Activated CD4-positive, alpha-beta T cell treated with anti-CD3 and anti-CD28 coated beads, Interleukin-2, amount 10 ng/mL, durations not matched to agents 7 days and 5 days (primary cell): Measurements from ENCODE around the gene ACADL. TPM values are rescaled to one million over a fixed set of nuclear protein-coding genes. Genes with fewer than 3 reads are reported as not detected.
A peak's percentile ranks its signal among the peaks of the same experiment; 100 is the strongest.
"Not testable (repeated sequence)": the region's sequence is repeated elsewhere in the genome, so short reads cannot be mapped to it uniquely, and the experiment has no call there.

Experiments
- CTCF ChIA-PET: fragments of 350-600 bp; sonication (Branson Sonifier 250); formaldehyde crosslinking; loops from one replicate; lab custom pipeline; 2021; ENCODE audit warnings: antibody characterized with exemption; lab: Charles Lee
- POLR2A ChIA-PET: fragments of 350-600 bp; sonication (Branson Sonifier 250); formaldehyde crosslinking; loops from one replicate; lab custom pipeline; 2021; ENCODE audit warnings: antibody characterized with exemption; lab: Charles Lee
- DNase-seq: peaks from one replicate; pipeline ENCODE4 v3.0.0-alpha.2; 2020
- H3K27ac Mint-ChIP-seq: one replicate; pipeline ENCODE4 v1.8.0; 2021; ENCODE audit warnings: mild to moderate bottlenecking, moderate library complexity, mixed read lengths
- H3K27me3 Mint-ChIP-seq: one replicate; pipeline ENCODE4 v1.8.0; 2021; ENCODE audit warnings: mixed read lengths
- H3K36me3 Mint-ChIP-seq: one replicate; pipeline ENCODE4 v1.8.0; 2021; ENCODE audit warnings: low read depth, mixed read lengths
- H3K4me1 Mint-ChIP-seq: one replicate; pipeline ENCODE4 v1.8.0; 2021; ENCODE audit warnings: mixed read lengths
- H3K4me3 Mint-ChIP-seq: one replicate; pipeline ENCODE4 v1.8.0; 2021; ENCODE audit warnings: mild to moderate bottlenecking, moderate library complexity, mixed read lengths
- H3K9me3 Mint-ChIP-seq: one replicate; pipeline ENCODE4 v1.8.0; 2021; ENCODE audit warnings: mixed read lengths
- total RNA-seq, 2 experiments: library from RNA; stranded (reverse); gene quantifications; one replicate each; pipeline ENCODE4 v1.2.3, GENCODE V29; 2021

ACADL gene
- total RNA-seq, 2 experiments from 2014 or later: not detected

DNA sequence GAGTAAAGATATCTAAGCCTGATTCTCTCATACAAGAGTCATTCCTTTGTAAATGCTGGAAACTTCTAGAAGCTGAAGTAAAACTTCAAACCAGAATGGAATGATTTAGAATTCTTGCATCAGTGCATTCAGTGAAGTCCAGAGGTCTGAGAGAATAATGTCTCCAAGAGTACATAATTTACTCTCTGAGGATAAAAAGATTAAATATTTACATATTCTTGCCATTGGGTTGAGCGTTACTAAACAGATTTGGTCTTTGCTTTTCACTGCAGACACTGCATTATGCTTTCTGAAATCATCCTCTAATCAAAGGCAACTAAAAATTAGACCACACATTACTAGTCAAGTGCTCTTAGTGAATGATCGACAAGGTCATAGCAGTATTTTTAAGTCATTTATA is 27.5 kb downstream of the ACADL start:
- no peak overlapping the region for H3K27ac Mint-ChIP-seq
- no peak for DNase-seq
- H3K9me3 Mint-ChIP-seq: no peaks in the 10 kb centered on the region
- H3K4me1 Mint-ChIP-seq: peaks cover 2% of the 10 kb centered on the region
- POLR2A ChIA-PET: no interaction called here
- no peak overlapping the region for H3K4me3 Mint-ChIP-seq
- H3K36me3 Mint-ChIP-seq: no peaks in the 10 kb centered on the region
- H3K27me3 Mint-ChIP-seq: peaks cover 16% of the 10 kb centered on the region
- CTCF ChIA-PET: no interaction called here

DNA sequence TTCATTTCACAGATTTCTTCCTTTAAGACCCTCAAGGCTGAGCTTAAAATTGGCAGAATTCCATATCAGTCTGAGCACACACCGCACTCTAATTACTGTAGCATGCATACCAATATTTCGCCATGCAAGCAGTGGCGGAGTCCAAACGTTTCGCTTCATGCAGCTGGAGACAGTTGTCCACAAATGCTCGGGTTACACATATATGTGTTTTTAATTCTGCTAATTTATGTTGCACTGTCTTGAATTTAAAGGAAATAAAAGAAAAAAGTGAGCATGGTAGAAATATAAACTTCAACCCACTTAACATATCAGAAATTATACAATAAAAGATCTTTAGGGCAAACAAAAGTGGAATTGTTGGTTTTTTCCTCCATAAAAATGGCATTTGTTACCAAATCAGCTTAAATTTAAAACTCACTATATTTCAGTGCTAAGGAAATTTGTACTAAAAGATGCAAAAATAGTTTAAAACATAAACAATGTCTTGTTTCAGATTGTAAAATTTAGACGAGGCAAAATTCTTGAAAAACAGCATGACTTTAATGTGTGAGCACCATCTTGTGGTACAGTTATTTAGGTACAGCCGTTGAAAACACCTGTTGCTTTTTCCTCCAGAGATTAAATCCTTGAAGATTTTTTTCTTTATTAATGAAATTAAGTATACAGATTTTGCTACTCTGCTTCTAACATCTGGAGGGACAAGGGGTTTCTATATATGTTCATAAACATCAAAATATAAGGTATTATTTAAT is 30.0 kb downstream of the ACADL start:
- H3K4me3 Mint-ChIP-seq: no peak overlapping the region
- ChIA-PET POLR2A (no interaction called here), CTCF (interaction anchor here (0.6 to 1.2 kb wide), 3 partner anchors 9 to 218 kb away, joined by 3 to 6 read pairs (median 3); no protein-coding TSS in a partner anchor)

DNA sequence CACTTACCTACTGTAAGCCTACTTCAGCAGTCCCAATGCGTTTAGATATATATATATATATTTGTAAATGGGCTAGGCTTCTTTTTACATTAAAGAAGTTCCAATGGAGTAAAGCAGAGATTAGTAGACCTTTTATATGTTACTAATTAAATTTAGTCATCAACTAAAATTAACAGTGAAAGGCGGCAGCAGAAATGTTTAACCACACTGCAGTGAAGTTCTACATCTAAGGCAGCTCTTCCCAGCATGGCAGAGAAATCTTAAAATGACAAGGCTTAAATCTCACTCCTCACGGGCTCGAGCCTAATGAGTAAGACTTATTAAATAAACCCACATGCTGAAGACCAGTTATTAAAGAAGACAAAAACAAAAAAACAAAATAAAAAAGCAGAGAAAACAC is 34.9 kb downstream of the ACADL start:
- no peak overlapping the region for H3K27ac Mint-ChIP-seq
- peaks cover 14% of the 10 kb centered on the region for H3K27me3 Mint-ChIP-seq
- CTCF ChIA-PET: no interaction called here
- no peak overlapping the region for H3K4me3 Mint-ChIP-seq
- POLR2A ChIA-PET: no interaction called here
- DNase-seq: no peak
- no peaks in the 10 kb centered on the region for H3K4me1 Mint-ChIP-seq
- no peaks in the 10 kb centered on the region for H3K36me3 Mint-ChIP-seq
- peaks cover 10% of the 10 kb centered on the region for H3K9me3 Mint-ChIP-seq

More for the DNA sequence above, 30.0 kb downstream of the ACADL start:
- Mint-ChIP-seq H3K4me1 (peaks cover 2% of the 10 kb centered on the region), H3K27ac (no peak overlapping the region), H3K9me3 (no peaks in the 10 kb centered on the region), H3K27me3 (peaks cover 15% of the 10 kb centered on the region), H3K36me3 (no peaks in the 10 kb centered on the region)
- DNase-seq: peak; percentile 24

DNA sequence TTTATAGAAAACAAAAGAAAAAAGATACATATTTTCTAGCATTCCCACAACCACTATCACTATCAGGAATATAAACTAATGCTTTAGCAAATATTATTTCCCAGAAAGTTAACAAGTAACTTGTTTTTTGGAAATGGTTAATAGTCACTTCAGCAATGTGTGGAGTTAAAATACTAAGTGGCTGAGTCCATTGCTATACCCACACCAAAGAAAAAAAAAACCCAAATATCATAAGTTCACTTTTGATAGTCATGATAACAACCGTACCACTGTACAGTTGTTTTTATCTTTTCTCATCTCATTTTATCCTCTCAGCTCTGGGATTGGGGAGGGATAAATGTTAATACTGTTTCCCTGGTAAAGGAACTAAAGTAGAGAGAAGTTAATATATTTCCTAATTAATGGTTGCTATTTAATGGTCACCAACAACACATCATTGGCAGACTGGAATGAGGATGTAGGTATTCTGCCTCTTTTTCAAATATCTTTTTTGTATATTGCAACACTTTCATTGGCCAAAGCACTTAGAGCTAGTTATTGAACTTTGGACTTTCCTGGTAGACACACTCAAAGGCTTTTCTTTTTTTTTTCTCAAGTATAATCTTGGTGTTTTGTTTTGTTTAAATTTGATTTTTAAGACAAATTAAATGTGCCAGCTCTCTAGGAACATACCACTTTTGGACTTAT is 35.7 kb downstream of the ACADL start:
- peaks cover 5% of the 10 kb centered on the region for H3K36me3 Mint-ChIP-seq
- DNase-seq: no peak
- no peak overlapping the region for H3K4me3 Mint-ChIP-seq
- ChIA-PET CTCF (no interaction called here), POLR2A (no interaction called here)
- H3K4me1 Mint-ChIP-seq: no peaks in the 10 kb centered on the region
- H3K9me3 Mint-ChIP-seq: peaks cover 15% of the 10 kb centered on the region
- no peak overlapping the region for H3K27ac Mint-ChIP-seq
- H3K27me3 Mint-ChIP-seq: peaks cover 17% of the 10 kb centered on the region

DNA sequence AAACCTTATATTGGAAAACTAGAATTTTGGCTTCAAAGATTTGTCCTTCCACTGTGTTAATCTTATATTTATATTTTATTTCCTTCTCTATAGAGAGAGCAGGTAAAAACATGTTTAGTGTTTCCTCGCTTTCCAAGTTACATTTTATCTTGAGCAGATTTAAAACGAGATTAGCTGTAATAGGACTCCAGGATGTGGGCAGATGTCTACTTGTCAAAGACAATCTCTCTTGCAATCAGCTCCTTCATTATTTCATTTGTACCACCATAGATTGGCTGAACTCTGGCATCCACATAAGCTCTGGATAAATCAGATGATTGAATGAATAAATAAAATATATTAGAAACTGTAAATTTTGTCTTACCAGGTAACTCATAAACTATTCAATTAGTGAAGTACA is 36.5 kb downstream of the ACADL start:
- no peak for DNase-seq
- H3K27ac Mint-ChIP-seq: no peak overlapping the region
- ChIA-PET CTCF (no interaction called here), POLR2A (no interaction called here)
- peaks cover 23% of the 10 kb centered on the region for H3K9me3 Mint-ChIP-seq
- H3K4me3 Mint-ChIP-seq: no peak overlapping the region
- peaks cover 13% of the 10 kb centered on the region for H3K27me3 Mint-ChIP-seq
- peaks cover 12% of the 10 kb centered on the region for H3K36me3 Mint-ChIP-seq
- peaks cover 4% of the 10 kb centered on the region for H3K4me1 Mint-ChIP-seq

DNA sequence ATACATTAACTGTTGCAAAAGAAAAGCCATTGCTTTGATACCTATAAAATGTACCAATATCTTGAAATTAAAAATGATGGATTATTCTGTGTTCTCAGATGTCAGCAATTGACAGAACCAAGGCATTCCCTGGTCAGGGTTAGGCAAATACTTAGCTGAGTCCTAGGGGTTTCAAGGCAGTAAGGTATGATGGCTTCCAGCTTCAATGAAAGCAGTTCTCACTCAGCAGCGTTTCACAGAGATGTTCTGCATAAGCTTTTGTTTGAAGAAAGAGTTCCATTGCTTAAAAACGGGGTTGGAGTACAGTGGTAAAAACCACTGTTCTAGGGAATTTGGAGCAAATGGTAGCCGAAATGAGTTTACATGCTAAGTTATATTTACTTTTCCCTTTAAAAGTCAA is 37.1 kb downstream of the ACADL start:
- peaks cover 11% of the 10 kb centered on the region for H3K27me3 Mint-ChIP-seq
- peaks cover 29% of the 10 kb centered on the region for H3K9me3 Mint-ChIP-seq
- no peak for DNase-seq
- ChIA-PET POLR2A (no interaction called here), CTCF (no interaction called here)
- no peak overlapping the region for H3K4me3 Mint-ChIP-seq
- peaks cover 4% of the 10 kb centered on the region for H3K4me1 Mint-ChIP-seq
- H3K36me3 Mint-ChIP-seq: peaks cover 13% of the 10 kb centered on the region
- H3K27ac Mint-ChIP-seq: no peak overlapping the region

DNA sequence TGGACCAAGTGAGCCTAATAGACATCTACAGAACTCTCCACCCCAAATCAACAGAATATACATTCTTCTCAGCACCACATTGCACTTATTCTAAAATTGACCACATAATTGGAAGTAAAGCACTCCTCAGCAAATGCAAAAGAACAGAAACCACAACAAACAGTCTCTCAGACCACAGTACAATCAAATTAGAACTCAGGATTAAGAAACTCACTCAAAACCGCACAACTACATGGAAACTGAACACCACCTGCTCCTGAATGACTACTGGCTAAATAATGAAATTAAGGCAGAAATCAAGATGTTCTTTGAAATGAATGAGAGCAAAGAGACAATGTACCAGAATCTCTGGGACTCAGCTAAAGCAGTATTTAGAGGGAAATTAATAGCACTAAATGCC is 41.3 kb downstream of the ACADL start:
- peaks cover 12% of the 10 kb centered on the region for H3K27me3 Mint-ChIP-seq
- H3K36me3 Mint-ChIP-seq: peaks cover 16% of the 10 kb centered on the region
- H3K4me3 Mint-ChIP-seq, DNase-seq, CTCF ChIA-PET, POLR2A ChIA-PET, H3K27ac Mint-ChIP-seq: not testable (repeated sequence)
- peaks cover 18% of the 10 kb centered on the region for H3K4me1 Mint-ChIP-seq
- peaks cover 37% of the 10 kb centered on the region for H3K9me3 Mint-ChIP-seq

DNA sequence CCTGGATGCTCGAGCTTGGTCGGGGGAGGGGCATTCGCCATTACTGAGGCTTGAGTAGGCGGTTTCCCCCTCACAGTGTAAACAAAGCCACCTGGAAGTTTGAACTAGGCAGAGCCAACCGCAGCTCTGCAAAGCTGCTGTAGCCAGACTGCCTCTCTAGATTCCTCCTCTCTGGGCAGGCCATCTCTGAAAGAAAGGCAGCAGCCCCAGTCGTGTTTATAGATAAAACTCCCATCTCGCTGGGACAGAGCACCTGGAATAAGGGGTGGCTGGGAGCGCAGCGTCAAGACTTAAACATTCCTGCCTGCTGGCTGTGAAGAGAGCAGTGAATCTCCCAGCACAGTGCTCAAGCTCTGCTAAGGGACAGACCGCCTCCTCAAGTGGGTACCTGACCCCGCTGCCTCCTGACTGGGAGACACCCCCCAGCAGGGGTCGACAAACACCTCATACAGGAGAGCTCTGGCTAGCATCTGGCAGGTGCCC is 43.6 kb downstream of the ACADL start:
- H3K4me1 Mint-ChIP-seq: peaks cover 18% of the 10 kb centered on the region
- H3K4me3 Mint-ChIP-seq: peak overlapping the region; percentile 35
- H3K9me3 Mint-ChIP-seq: peaks cover 38% of the 10 kb centered on the region
- H3K36me3 Mint-ChIP-seq: peaks cover 16% of the 10 kb centered on the region
- H3K27me3 Mint-ChIP-seq: peaks cover 17% of the 10 kb centered on the region
- CTCF ChIA-PET: interaction anchor here (0.6 to 1.5 kb wide), 2 partner anchors 9 to 182 kb away, joined by 3 to 4 read pairs; no protein-coding TSS in a partner anchor
- DNase-seq: peak; percentile 27
- peak overlapping the region; percentile 68 for H3K27ac Mint-ChIP-seq
- POLR2A ChIA-PET: not testable (repeated sequence)

DNA sequence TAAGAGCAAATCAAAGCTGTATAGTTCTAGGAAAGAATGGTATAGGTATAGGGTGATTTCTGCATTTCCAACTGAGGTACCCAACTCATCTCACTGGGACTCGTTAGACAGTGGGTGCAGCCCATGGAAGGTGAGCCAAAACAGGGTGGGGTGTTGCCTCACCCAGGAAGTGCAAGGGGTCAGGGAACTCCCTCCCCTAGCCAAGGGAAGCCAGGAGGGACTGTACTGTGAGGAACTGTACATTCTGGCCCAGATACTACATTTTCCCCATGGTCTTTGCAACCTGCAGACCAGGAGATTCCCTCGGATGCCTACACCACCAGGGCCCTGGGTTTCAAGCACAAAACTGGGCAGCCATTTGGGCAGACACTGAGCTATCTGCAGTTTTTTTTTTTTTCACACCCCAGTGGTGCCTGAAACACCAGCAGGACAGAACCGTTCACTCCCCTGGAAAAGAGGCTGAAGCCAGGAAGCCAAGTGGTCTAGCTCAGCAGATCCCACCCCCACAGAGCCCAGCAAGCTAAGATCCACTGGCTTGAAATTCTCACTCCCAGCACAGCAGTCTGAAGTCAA is 44.1 kb downstream of the ACADL start:
- H3K27me3 Mint-ChIP-seq: peaks cover 18% of the 10 kb centered on the region
- H3K36me3 Mint-ChIP-seq: peaks cover 16% of the 10 kb centered on the region
- H3K9me3 Mint-ChIP-seq: peaks cover 34% of the 10 kb centered on the region
- peak overlapping the region; percentile 68 for H3K27ac Mint-ChIP-seq
- H3K4me3 Mint-ChIP-seq: peak overlapping the region; percentile 35
- CTCF ChIA-PET: interaction anchor here (1.5 kb wide), 1 partner anchor 9 kb away, joined by 4 read pairs; no protein-coding TSS in a partner anchor
- POLR2A ChIA-PET, DNase-seq: not testable (repeated sequence)
- H3K4me1 Mint-ChIP-seq: peaks cover 18% of the 10 kb centered on the region

DNA sequence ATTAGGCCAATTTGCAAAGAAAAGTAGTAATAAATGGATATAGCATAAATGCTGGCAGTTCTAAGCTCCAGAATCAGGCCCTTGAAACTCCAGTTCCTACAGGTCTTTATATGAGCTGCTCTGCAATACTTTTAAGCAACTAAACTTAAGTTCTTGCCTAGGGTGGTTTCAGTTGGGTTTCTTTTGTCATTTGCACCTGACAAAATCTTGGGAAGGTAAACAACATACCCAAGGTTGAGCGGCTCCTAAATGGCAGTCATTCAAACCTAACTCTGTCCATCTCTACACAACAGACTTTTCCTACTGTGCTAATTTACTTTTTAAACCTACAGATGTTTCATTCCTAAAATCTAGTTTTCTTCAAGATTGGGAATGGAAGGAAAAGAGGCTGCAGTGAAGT is 44.8 kb downstream of the ACADL start:
- CTCF ChIA-PET: no interaction called here
- POLR2A ChIA-PET: no interaction called here
- Mint-ChIP-seq H3K36me3 (peaks cover 16% of the 10 kb centered on the region), H3K27ac (no peak overlapping the region), H3K9me3 (peaks cover 31% of the 10 kb centered on the region), H3K4me3 (no peak overlapping the region), H3K4me1 (peaks cover 18% of the 10 kb centered on the region), H3K27me3 (peaks cover 19% of the 10 kb centered on the region)
- no peak for DNase-seq

DNA sequence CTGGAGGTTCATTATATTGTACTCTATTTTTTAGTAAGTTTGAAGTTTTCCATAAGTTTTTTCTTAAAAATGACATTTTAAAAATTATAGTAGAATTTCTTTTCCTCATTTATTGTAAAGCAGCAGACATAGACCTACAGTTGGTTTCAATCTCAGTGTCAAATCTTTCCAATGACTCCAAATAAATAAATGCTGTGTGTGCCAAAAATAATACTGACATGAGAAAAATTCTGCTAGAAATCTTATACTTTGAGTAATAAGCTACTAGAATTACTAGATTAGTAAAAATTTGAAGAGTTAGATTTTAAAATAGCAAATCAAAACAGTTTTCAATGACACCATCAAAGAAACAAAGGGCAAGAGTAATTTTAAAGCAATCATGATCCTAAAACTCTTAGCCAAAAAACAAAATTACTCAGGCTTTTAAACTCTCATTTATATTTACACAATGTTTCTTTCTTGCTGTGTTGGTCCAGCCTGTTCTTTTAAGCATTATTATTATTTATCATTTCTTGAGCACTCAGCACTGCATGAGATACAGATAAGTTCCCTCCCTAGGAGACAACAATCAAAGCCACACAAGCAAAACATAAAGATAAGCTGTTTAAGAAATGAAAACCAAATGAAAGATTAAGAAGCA is 45.8 kb downstream of the ACADL start:
- ChIA-PET POLR2A (no interaction called here), CTCF (no interaction called here)
- no peak for DNase-seq
- H3K9me3 Mint-ChIP-seq: peaks cover 25% of the 10 kb centered on the region
- peaks cover 18% of the 10 kb centered on the region for H3K4me1 Mint-ChIP-seq
- H3K4me3 Mint-ChIP-seq: no peak overlapping the region
- H3K36me3 Mint-ChIP-seq: peaks cover 11% of the 10 kb centered on the region
- peaks cover 19% of the 10 kb centered on the region for H3K27me3 Mint-ChIP-seq
- no peak overlapping the region for H3K27ac Mint-ChIP-seq

DNA sequence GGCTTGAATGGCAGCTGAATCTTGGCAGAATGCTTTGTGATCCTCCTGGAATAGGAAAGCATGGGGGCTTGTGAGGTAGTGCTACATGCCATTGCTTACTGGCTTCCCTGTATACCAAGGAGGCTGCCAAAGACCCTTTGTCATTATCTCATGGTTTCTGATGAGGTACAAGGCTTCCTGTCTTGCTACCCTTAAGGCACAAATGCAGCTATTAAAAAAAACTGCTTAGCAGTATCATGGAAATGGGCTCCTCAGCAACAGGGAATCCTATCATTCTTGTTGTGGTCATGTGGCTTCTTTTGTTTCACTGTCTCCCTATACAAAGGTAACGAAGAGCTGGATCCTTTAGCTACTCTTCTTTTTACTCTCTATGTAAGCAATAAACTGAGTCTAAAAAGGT is 47.5 kb downstream of the ACADL start:
- POLR2A ChIA-PET: no interaction called here
- Mint-ChIP-seq H3K4me3 (no peak overlapping the region), H3K27ac (no peak overlapping the region), H3K27me3 (peaks cover 25% of the 10 kb centered on the region), H3K4me1 (peaks cover 14% of the 10 kb centered on the region), H3K36me3 (peaks cover 4% of the 10 kb centered on the region), H3K9me3 (peaks cover 8% of the 10 kb centered on the region)
- no peak for DNase-seq
- CTCF ChIA-PET: interaction anchor here (0.6 kb wide), 1 partner anchor 156 kb away, joined by 5 read pairs; no protein-coding TSS in a partner anchor
